Keratinocyte (primary cell): Measurements from ENCODE around the gene CUBN.

Experiments used
- CTCF ChIP-seq, 3 experiments: IDR thresholded peaks in 1 of 3; conservative IDR thresholded peaks in 1 of 3; optimal IDR thresholded peaks in 1 of 3; 2 replicates in 2 of 3; 3 replicates in 1 of 3; pipeline versions ENCODE3 to v1.5.1; 2011; ENCODE audit warnings: low read length in 3 of 3, mild to moderate bottlenecking in 3 of 3, moderate library complexity in 2 of 3, control low read depth in 1 of 3, inconsistent platforms in 1 of 3; ENCODE audit not compliant: insufficient read depth in 2 of 3; ENCODE audit errors: extremely low read depth in 1 of 3
- EZH2 ChIP-seq: IDR thresholded peaks from one replicate; pipeline ENCODE4 v1.6.1; 2012; ENCODE audit warnings: inconsistent platforms, mild to moderate bottlenecking, low read length, moderate library complexity

DNA sequence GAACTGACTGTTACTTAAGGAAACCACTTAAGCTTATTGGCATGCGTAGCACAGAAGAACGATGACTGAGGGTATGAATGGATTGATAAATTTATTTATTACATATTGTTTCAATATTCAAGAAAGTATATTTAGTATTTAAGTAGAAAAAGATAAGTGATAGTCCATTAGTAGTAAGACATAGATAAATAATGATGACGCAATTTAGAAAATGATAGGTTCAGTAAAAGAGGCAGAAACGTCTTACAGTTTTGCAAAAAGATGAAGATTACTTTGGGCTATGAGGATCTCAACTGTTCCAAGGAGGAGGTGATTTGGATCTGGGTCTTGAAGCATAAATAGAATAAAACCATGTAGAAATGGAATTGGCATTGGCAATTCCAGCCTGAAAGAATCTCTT is 275.8 kb downstream of the CUBN start:
- no peak for TF ChIP-seq CTCF (optimal IDR thresholded peaks at IDR 0.05 in 1 of 3, IDR thresholded peaks at IDR 0.05 in 1 of 3, conservative IDR thresholded peaks at IDR 0.05 in 1 of 3; ENCODE audit: extremely low read depth in 1 of 3, insufficient read depth in 2 of 3, low read length in 3 of 3)
- TF ChIP-seq EZH2 = no peak
